HepG2 (cell line): ENCODE measurements around the gene MEG3. TPM values are rescaled to one million over a fixed set of nuclear protein-coding genes. Genes with fewer than 3 reads are reported as not detected.

Source experiments
- ATAC-seq: fragments of 200-7000 bp; cut with Tn5 transposase; 3 replicates; pipeline ENCODE4 v1.9.1; 2020; ENCODE audit warnings: mild to moderate bottlenecking, moderate library complexity
- BruUV-seq: library from RNA; stranded (reverse); fragments of 400-500 nt; replicated peaks from 2 replicates; lab custom pipeline; 2021; lab: Mats Ljungman, UMichigan
- CTCF ChIA-PET: fragments of 300-600 bp; formaldehyde crosslinking; extraction: SDS; loops from one replicate; lab custom pipeline; 2021; ENCODE audit warnings: low total read pairs, inconsistent platforms, low intra/inter-chr PET ratio; lab: Yijun Ruan, JAX
- POLR2A ChIA-PET: fragments of 350-600 bp; sonication (Branson Sonifier 250); formaldehyde crosslinking; loops from one replicate; lab custom pipeline; 2020; ENCODE audit warnings: antibody characterized with exemption, inconsistent platforms; lab: Yijun Ruan, JAX
- DNase-seq: peaks from one replicate; pipeline ENCODE4 v3.0.0-alpha.2; 2015; ENCODE audit warnings: low spot score
- FAIRE-seq: peaks from 3 replicates; lab custom pipeline; 2011; peaks lifted over from hg19 to GRCh38; lab: Jason Lieb, UNC
- H2AFZ ChIP-seq: one replicate; pipeline ENCODE4 v1.6.1; 2011; ENCODE audit warnings: low read length, inconsistent platforms
- H3K27ac ChIP-seq: fragments of 300-600 bp; 3 replicates; pipeline ENCODE4 v1.8.0; 2011; ENCODE audit warnings: mixed run types, mild to moderate bottlenecking, mixed read lengths, low read length, inconsistent platforms; ENCODE audit not compliant: insufficient read depth; ENCODE audit errors: extremely low read length
- H3K27me3 ChIP-seq, 2 experiments: fragments of 200-600 bp in 1 of 2; 2 replicates in 1 of 2; 3 replicates in 1 of 2; pipeline versions ENCODE4 v1.6.0 to v1.8.0; 2011; ENCODE audit warnings: low read length in 2 of 2, mild to moderate bottlenecking in 2 of 2, moderate library complexity in 2 of 2, inconsistent platforms in 1 of 2; ENCODE audit not compliant: insufficient read depth in 2 of 2, control insufficient read depth in 1 of 2
- H3K36me3 ChIP-seq, 2 experiments: fragments of 200-600 bp in 1 of 2; replicated peaks in 1 of 2; 2 replicates in 1 of 2; 3 replicates in 1 of 2; pipeline versions ENCODE4 v1.5.1 to v1.8.0; 2011; ENCODE audit warnings: low read length in 2 of 2, inconsistent platforms in 1 of 2; ENCODE audit not compliant: insufficient read depth in 2 of 2, control insufficient read depth in 1 of 2
- H3K4me1 ChIP-seq: 2 replicates; pipeline ENCODE4 v1.5.1; 2012; ENCODE audit warnings: low read length, inconsistent platforms; ENCODE audit not compliant: insufficient read depth
- H3K4me2 ChIP-seq: 2 replicates; pipeline ENCODE4 v1.6.0; 2011; ENCODE audit warnings: low read depth, low read length, inconsistent platforms
- H3K4me3 ChIP-seq, 3 experiments: fragments of 200-600 bp in 1 of 3; sonication (generic), shearing (Covaris generic) in 1 of 3; replicated peaks in 1 of 3; 2 replicates each; pipeline ENCODE4 v1.5.1; 2011 to 2016; ENCODE audit warnings: low read length in 3 of 3, inconsistent platforms in 2 of 3, low read depth in 2 of 3, mild to moderate bottlenecking in 2 of 3, control low read depth in 1 of 3, mixed read lengths in 1 of 3; ENCODE audit not compliant: insufficient read depth in 1 of 3
- H3K79me2 ChIP-seq: one replicate; pipeline ENCODE4 v1.6.1; 2011; ENCODE audit warnings: low read length, inconsistent platforms; ENCODE audit not compliant: insufficient read depth
- H3K9ac ChIP-seq: 2 replicates; pipeline ENCODE4 v1.6.0; 2011; ENCODE audit warnings: mild to moderate bottlenecking, low read depth, low read length, inconsistent platforms; ENCODE audit not compliant: insufficient read depth
- H3K9me3 ChIP-seq: 2 replicates; pipeline ENCODE4 v1.5.1; 2012; ENCODE audit warnings: mild to moderate bottlenecking, low read length
- H4K20me1 ChIP-seq: 2 replicates; pipeline ENCODE4 v1.6.0; 2011; ENCODE audit warnings: inconsistent platforms, mild to moderate bottlenecking, low read length, moderate library complexity; ENCODE audit not compliant: insufficient read depth
- CTCF ChIP-seq: sonication (generic); formaldehyde crosslinking; IDR thresholded peaks from 2 replicates; pipeline ENCODE4 v1.5.0; 2020; ENCODE audit warnings: mild to moderate bottlenecking, missing genetic modification reagents, moderate library complexity
- IRF9 ChIP-seq: sonication (generic); formaldehyde crosslinking; IDR thresholded peaks from 2 replicates; pipeline ENCODE4 v1.8.0; 2022; ENCODE audit warnings: missing genetic modification reagents, mild to moderate bottlenecking, borderline replicate concordance
- MAFK ChIP-seq, 2 experiments: IDR thresholded peaks in 1 of 2; conservative IDR thresholded peaks in 1 of 2; 2 replicates each; pipeline ENCODE4 v1.6.1; 2011; ENCODE audit warnings: improper control_type of control experiment in 2 of 2, low read length in 2 of 2
- MATR3 ChIP-seq: sonication (generic); formaldehyde crosslinking; IDR thresholded peaks from 2 replicates; pipeline ENCODE4 v1.4.0; 2020; ENCODE audit warnings: missing genetic modification reagents
- REPIN1 ChIP-seq: sonication (generic); formaldehyde crosslinking; IDR thresholded peaks from 2 replicates; pipeline ENCODE4 v1.8.0; 2022; ENCODE audit warnings: missing genetic modification reagents, low read depth, mild to moderate bottlenecking, borderline replicate concordance
- ZBTB10 ChIP-seq: sonication (generic); formaldehyde crosslinking; IDR thresholded peaks from 2 replicates; pipeline ENCODE4 v1.4.0; 2020; ENCODE audit warnings: missing genetic modification reagents, borderline replicate concordance
- ZBTB33 ChIP-seq: sonication (generic); formaldehyde crosslinking; IDR thresholded peaks from 2 replicates; pipeline ENCODE4 v1.4.0; 2020; ENCODE audit warnings: missing genetic modification reagents
- WGBS: methylation state at CpG from one replicate; pipeline ENCODE4 v1.1.6; 2017; ENCODE audit warnings: low lambda C conversion rate; 5-methylcytosine and 5-hydroxymethylcytosine counted together
- in situ Hi-C: cut with HindIII; loops from 2 replicates; pipeline ENCODE4 v1.10.0; 2017; ENCODE audit warnings: low pct_unique_long_range_greater_than_20kb; ENCODE audit not compliant: extremely low pct_ligation_motif_present
- intact Hi-C: fragments of 100-400 bp; cut with micrococcal nuclease; formaldehyde crosslinking; loops from one replicate; pipeline ENCODE4 v1.10.0; 2022; ENCODE audit not compliant: unreplicated experiment
- polyA plus RNA-seq, 8 experiments: library from polyadenylated mRNA; depleted of rRNA in 3 of 8; stranded (reverse) in 7 of 8; unstranded in 1 of 8; fragments of >200 nt; fragmentation: Illumina TruSeq in 4 of 8; extraction: Trizol in 4 of 8; gene quantifications; 2 replicates each; pipeline versions ENCODE4 v1.2.1 to v1.2.3, GENCODE V29; 2011 to 2016; ENCODE audit warnings: low read depth in 4 of 8, missing spikeins in 1 of 8, mixed read lengths in 1 of 8; ENCODE audit not compliant: insufficient read depth in 1 of 8
- total RNA-seq, 5 experiments: library from RNA; depleted of rRNA; stranded (reverse); fragments of >200 nt; fragmentation: Illumina TruSeq; extraction: Trizol; gene quantifications; 2 replicates each; pipeline ENCODE4 v1.2.3, GENCODE V29; 2016; ENCODE audit warnings: low read depth in 1 of 5

Gene MEG3
- total and polyA plus RNA-seq, 2 of the 13 experiments (the other 11 are each of a cell fraction or from before 2014, with no cell fraction given), result 0.17 TPM; not detected in 1

- H3K79me2 ChIP-seq, result no peaks in the 10 kb centered on the region
- TF ChIP-seq ZBTB33 (CRISPR knock-in tag), result peak; percentile 81
- no peak for TF ChIP-seq IRF9 (CRISPR knock-in tag)
- no peak for TF ChIP-seq REPIN1 (CRISPR knock-in tag)
- no peak for TF ChIP-seq CTCF
- TF ChIP-seq ZBTB10 (CRISPR knock-in tag), result no peak
- TF ChIP-seq MATR3 (CRISPR knock-in tag), result no peak
- TF ChIP-seq MAFK (conservative IDR thresholded peaks at IDR 0.05 in 1 of 2, IDR thresholded peaks at IDR 0.05 in 1 of 2; ENCODE audit: low read length in 2 of 2), result 0 out of 4 replicates have a peak, but pooled peaks of 1 of the 2 experiments have one; percentile 7
- TF ChIP-seq, all 625 proteins: peak for 2
- Histone ChIP-seq H3K27me3 (peaks cover 8 to 41% of the 10 kb centered on the region in 2 experiments; a peak in 4 of 5 replicates), H3K4me2 (no peak overlapping the region), H3K4me3 (no peak overlapping the region), H3K36me3 (no peaks in the 10 kb centered on the region), H3K27ac (no peak overlapping the region), H3K4me1 (peaks cover 60% of the 10 kb centered on the region), H3K9ac (no peak overlapping the region), H3K9me3 (no peaks in the 10 kb centered on the region), H4K20me1 (no peaks in the 10 kb centered on the region), H2AFZ (no peak overlapping the region)
- ATAC-seq (no peak), DNase-seq (no peak), FAIRE-seq (no peak)
- intact Hi-C loops, result no loop called here
- BruUV-seq, result no TSS peak
- ChIA-PET POLR2A (no interaction called here), CTCF (no interaction called here)
- 38% methylated on average over 7 of the region's 8 CpGs for WGBS
- in situ Hi-C loops, result no loop called here
Measured at GRCh38 chr14:100858838-100859220, 32.9 kb downstream of the MEG3 start.
